Activated naive CD4-positive, alpha-beta T cell treated with anti-CD3 and anti-CD28 coated beads, Interleukin-2, amount 10 ng/mL, durations not matched to agents 7 days and 5 days (primary cell): ENCODE measurements around the gene PODN.

Source experiments
- CTCF ChIA-PET: fragments of 350-600 bp; sonication (Branson Sonifier 250); formaldehyde crosslinking; loops from one replicate; lab custom pipeline; 2021; ENCODE audit warnings: antibody characterized with exemption; lab: Charles Lee
- DNase-seq: peaks from one replicate; pipeline ENCODE4 v3.0.0-alpha.2; 2020
- H3K27ac Mint-ChIP-seq: one replicate; pipeline ENCODE4 v1.8.0; 2021; ENCODE audit warnings: mild to moderate bottlenecking, moderate library complexity, mixed read lengths
- H3K27me3 Mint-ChIP-seq: one replicate; pipeline ENCODE4 v1.8.0; 2021; ENCODE audit warnings: mild to moderate bottlenecking, mixed read lengths
- H3K36me3 Mint-ChIP-seq: one replicate; pipeline ENCODE4 v1.8.0; 2021; ENCODE audit warnings: mixed read lengths
- H3K4me1 Mint-ChIP-seq: one replicate; pipeline ENCODE4 v1.8.0; 2021; ENCODE audit warnings: mixed read lengths
- H3K4me3 Mint-ChIP-seq: one replicate; pipeline ENCODE4 v1.8.0; 2021; ENCODE audit warnings: mild to moderate bottlenecking, moderate library complexity, mixed read lengths
- H3K9me3 Mint-ChIP-seq: one replicate; pipeline ENCODE4 v1.8.0; 2021; ENCODE audit warnings: mixed read lengths

PODN gene

GRCh38 chr1:53061859-53062707 is at the start of gene PODN:
Gene PODN (plus strand): TSS chr1:53062213. CDS start chr1:53069856, 7,643 bp downstream.
- DNase-seq: no peak
- no peaks in the 10 kb centered on the region for H3K9me3 Mint-ChIP-seq
- H3K36me3 Mint-ChIP-seq: no peaks in the 10 kb centered on the region
- H3K27ac Mint-ChIP-seq: no peak within 1 kb of the TSS
- peak within 1 kb of the TSS; percentile 40 for H3K4me3 Mint-ChIP-seq
- H3K27me3 Mint-ChIP-seq: peaks cover 68% of the 10 kb centered on the region
- CTCF ChIA-PET: no interaction called here
- H3K4me1 Mint-ChIP-seq: peaks cover 2% of the 10 kb centered on the region

- peak overlapping the region; percentile 81 for H3K27ac Mint-ChIP-seq
- no peaks in the 10 kb centered on the region for H3K27me3 Mint-ChIP-seq
- H3K4me1 Mint-ChIP-seq: peaks cover 25% of the 10 kb centered on the region
- CTCF ChIA-PET: interaction anchor here (0.6 to 1.4 kb wide), 3 partner anchors 93 to 589 kb away, joined by 3 to 4 read pairs (median 4); partner anchors contain the start of gene ECHDC2
- H3K36me3 Mint-ChIP-seq: peaks cover 17% of the 10 kb centered on the region
- peak overlapping the region; percentile 85 for H3K4me3 Mint-ChIP-seq
- DNase-seq: peak; percentile 90
- H3K9me3 Mint-ChIP-seq: no peaks in the 10 kb centered on the region
These were observed 47.1 kb upstream of the PODN start for GRCh38 chr1:53014791-53015507.

GRCh38 chr1:53015508-53015860 is 46.5 kb upstream of the PODN start:
- H3K27me3 Mint-ChIP-seq: no peaks in the 10 kb centered on the region
- peak overlapping the region; percentile 81 for H3K27ac Mint-ChIP-seq
- H3K9me3 Mint-ChIP-seq: no peaks in the 10 kb centered on the region
- CTCF ChIA-PET: interaction anchor here (0.6 kb wide), 1 partner anchor 589 kb away, joined by 3 read pairs; no protein-coding TSS in a partner anchor
- peaks cover 25% of the 10 kb centered on the region for H3K4me1 Mint-ChIP-seq
- peak overlapping the region; percentile 85 for H3K4me3 Mint-ChIP-seq
- no peak for DNase-seq
- peaks cover 17% of the 10 kb centered on the region for H3K36me3 Mint-ChIP-seq

- H3K4me1 Mint-ChIP-seq: peaks cover 25% of the 10 kb centered on the region
- peak overlapping the region; percentile 21 for H3K4me3 Mint-ChIP-seq
These were observed 45.3 kb upstream of the PODN start for GRCh38 chr1:53016705-53017104.

GRCh38 chr1:53020588-53020987 is 41.4 kb upstream of the PODN start:
- no peak for DNase-seq
- Mint-ChIP-seq H3K4me3 (no peak overlapping the region), H3K27me3 (no peaks in the 10 kb centered on the region), H3K4me1 (peaks cover 12% of the 10 kb centered on the region), H3K36me3 (peaks cover 15% of the 10 kb centered on the region), H3K9me3 (no peaks in the 10 kb centered on the region), H3K27ac (no peak overlapping the region)
- CTCF ChIA-PET: no interaction called here

More at GRCh38 chr1:53016705-53017104, 45.3 kb upstream of the PODN start:
- Mint-ChIP-seq H3K36me3 (peaks cover 17% of the 10 kb centered on the region), H3K27ac (no peak overlapping the region), H3K9me3 (no peaks in the 10 kb centered on the region), H3K27me3 (no peaks in the 10 kb centered on the region)
- no peak for DNase-seq
- CTCF ChIA-PET: no interaction called here

GRCh38 chr1:53022179-53022578 is 39.8 kb upstream of the PODN start:
- H3K36me3 Mint-ChIP-seq: peaks cover 6% of the 10 kb centered on the region
- CTCF ChIA-PET: no interaction called here
- H3K27ac Mint-ChIP-seq: no peak overlapping the region
- no peak overlapping the region for H3K4me3 Mint-ChIP-seq
- no peaks in the 10 kb centered on the region for H3K4me1 Mint-ChIP-seq
- no peaks in the 10 kb centered on the region for H3K9me3 Mint-ChIP-seq
- no peak for DNase-seq
- H3K27me3 Mint-ChIP-seq: no peaks in the 10 kb centered on the region

- Mint-ChIP-seq H3K27me3 (no peaks in the 10 kb centered on the region), H3K4me3 (no peak overlapping the region), H3K36me3 (peaks cover 6% of the 10 kb centered on the region), H3K27ac (no peak overlapping the region), H3K9me3 (no peaks in the 10 kb centered on the region), H3K4me1 (peaks cover 4% of the 10 kb centered on the region)
- CTCF ChIA-PET: no interaction called here
- no peak for DNase-seq
These were observed 38.5 kb upstream of the PODN start for GRCh38 chr1:53023546-53023945.

GRCh38 chr1:53024117-53024516 is 37.9 kb upstream of the PODN start:
- peak; percentile 31 for DNase-seq
- Mint-ChIP-seq H3K36me3 (peaks cover 6% of the 10 kb centered on the region), H3K4me1 (peaks cover 4% of the 10 kb centered on the region), H3K27me3 (no peaks in the 10 kb centered on the region), H3K9me3 (no peaks in the 10 kb centered on the region), H3K4me3 (no peak overlapping the region), H3K27ac (no peak overlapping the region)
- CTCF ChIA-PET: no interaction called here

- no peak overlapping the region for H3K27ac Mint-ChIP-seq
- H3K4me1 Mint-ChIP-seq: peaks cover 4% of the 10 kb centered on the region
- DNase-seq: no peak
- CTCF ChIA-PET: no interaction called here
- H3K9me3 Mint-ChIP-seq: no peaks in the 10 kb centered on the region
- H3K4me3 Mint-ChIP-seq: no peak overlapping the region
- H3K27me3 Mint-ChIP-seq: no peaks in the 10 kb centered on the region
- H3K36me3 Mint-ChIP-seq: peaks cover 6% of the 10 kb centered on the region
These were observed 36.8 kb upstream of the PODN start for GRCh38 chr1:53025034-53025768.

GRCh38 chr1:53025769-53026112 is 36.3 kb upstream of the PODN start:
- H3K9me3 Mint-ChIP-seq: no peaks in the 10 kb centered on the region
- DNase-seq: no peak
- peaks cover 4% of the 10 kb centered on the region for H3K4me1 Mint-ChIP-seq
- no peak overlapping the region for H3K27ac Mint-ChIP-seq
- CTCF ChIA-PET: no interaction called here
- H3K27me3 Mint-ChIP-seq: no peaks in the 10 kb centered on the region
- H3K4me3 Mint-ChIP-seq: no peak overlapping the region
- H3K36me3 Mint-ChIP-seq: peaks cover 7% of the 10 kb centered on the region

GRCh38 chr1:53026254-53026653 is 35.8 kb upstream of the PODN start:
- no peak for DNase-seq
- CTCF ChIA-PET: no interaction called here
- Mint-ChIP-seq H3K9me3 (no peaks in the 10 kb centered on the region), H3K4me1 (peaks cover 4% of the 10 kb centered on the region), H3K4me3 (no peak overlapping the region), H3K36me3 (peaks cover 9% of the 10 kb centered on the region), H3K27me3 (no peaks in the 10 kb centered on the region), H3K27ac (no peak overlapping the region)

- H3K9me3 Mint-ChIP-seq: no peaks in the 10 kb centered on the region
- CTCF ChIA-PET: no interaction called here
- peaks cover 15% of the 10 kb centered on the region for H3K36me3 Mint-ChIP-seq
- DNase-seq: no peak
- H3K27ac Mint-ChIP-seq: no peak overlapping the region
- no peak overlapping the region for H3K4me3 Mint-ChIP-seq
- no peaks in the 10 kb centered on the region for H3K27me3 Mint-ChIP-seq
- H3K4me1 Mint-ChIP-seq: peaks cover 4% of the 10 kb centered on the region
These were observed 30.3 kb upstream of the PODN start for GRCh38 chr1:53031732-53032131.

- no peaks in the 10 kb centered on the region for H3K9me3 Mint-ChIP-seq
- no peaks in the 10 kb centered on the region for H3K4me1 Mint-ChIP-seq
- DNase-seq: no peak
- peaks cover 17% of the 10 kb centered on the region for H3K36me3 Mint-ChIP-seq
- no peaks in the 10 kb centered on the region for H3K27me3 Mint-ChIP-seq
- CTCF ChIA-PET: no interaction called here
- H3K27ac Mint-ChIP-seq: no peak overlapping the region
- H3K4me3 Mint-ChIP-seq: no peak overlapping the region
These were observed 24.9 kb upstream of the PODN start for GRCh38 chr1:53037159-53037558.

- CTCF ChIA-PET: no interaction called here
- H3K4me3 Mint-ChIP-seq: no peak overlapping the region
- H3K27ac Mint-ChIP-seq: no peak overlapping the region
These were observed 23.4 kb upstream of the PODN start for GRCh38 chr1:53038566-53038965.

More at GRCh38 chr1:53038566-53038965, 23.4 kb upstream of the PODN start:
- H3K9me3 Mint-ChIP-seq: no peaks in the 10 kb centered on the region
- DNase-seq: no peak
- H3K27me3 Mint-ChIP-seq: no peaks in the 10 kb centered on the region
- H3K4me1 Mint-ChIP-seq: no peaks in the 10 kb centered on the region
- peaks cover 13% of the 10 kb centered on the region for H3K36me3 Mint-ChIP-seq
